ENCODE data around the gene CD248.
A peak's percentile ranks its signal among the peaks of the same experiment; 100 is the strongest.

CD248 gene

DNA sequence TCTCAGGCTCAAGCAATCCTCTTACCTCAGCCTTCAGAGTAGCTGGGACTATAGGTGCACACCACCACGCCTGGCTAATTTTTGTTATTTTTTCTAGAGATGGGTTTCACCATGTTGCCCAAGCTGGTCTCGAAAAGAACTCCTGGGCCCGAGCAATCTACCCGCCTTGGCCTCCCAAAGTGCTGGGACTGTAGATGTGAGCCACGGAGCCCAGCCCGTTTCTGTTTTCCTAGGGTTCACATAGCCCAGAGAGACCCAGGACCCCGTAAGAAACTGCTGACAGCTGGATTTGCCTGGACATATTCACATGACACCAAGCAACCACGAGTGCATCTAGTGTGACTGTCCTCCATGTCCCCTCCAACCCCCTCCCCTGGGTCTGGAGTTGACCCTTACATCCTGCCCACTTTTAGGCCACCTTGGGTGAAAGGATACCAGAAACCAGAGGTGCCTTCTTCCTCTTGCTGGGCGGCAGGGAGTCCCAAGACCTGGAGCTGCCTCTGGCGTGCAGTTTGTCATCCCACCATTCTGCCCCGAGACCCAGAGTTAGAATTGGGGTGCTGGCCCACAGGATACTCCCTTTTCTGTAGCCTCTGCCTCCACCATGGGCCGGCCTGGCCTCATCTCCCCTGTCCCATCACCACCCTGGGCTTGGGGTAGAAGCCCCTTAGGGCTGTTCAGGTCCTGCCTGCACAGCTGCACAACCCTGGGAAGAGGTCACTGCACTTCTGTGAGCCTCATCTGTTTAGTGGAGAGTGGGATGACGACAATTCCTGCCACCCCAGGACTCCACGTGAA lies 23.0 kb upstream of the CD248 start:
- H3K4me3 ChIP-seq (replicated peaks; ENCODE audit: low read depth, low read length): no peak overlapping the region
- no peak for DNase-seq (ENCODE audit: low read depth)
- TF ChIP-seq, protein P1, sequence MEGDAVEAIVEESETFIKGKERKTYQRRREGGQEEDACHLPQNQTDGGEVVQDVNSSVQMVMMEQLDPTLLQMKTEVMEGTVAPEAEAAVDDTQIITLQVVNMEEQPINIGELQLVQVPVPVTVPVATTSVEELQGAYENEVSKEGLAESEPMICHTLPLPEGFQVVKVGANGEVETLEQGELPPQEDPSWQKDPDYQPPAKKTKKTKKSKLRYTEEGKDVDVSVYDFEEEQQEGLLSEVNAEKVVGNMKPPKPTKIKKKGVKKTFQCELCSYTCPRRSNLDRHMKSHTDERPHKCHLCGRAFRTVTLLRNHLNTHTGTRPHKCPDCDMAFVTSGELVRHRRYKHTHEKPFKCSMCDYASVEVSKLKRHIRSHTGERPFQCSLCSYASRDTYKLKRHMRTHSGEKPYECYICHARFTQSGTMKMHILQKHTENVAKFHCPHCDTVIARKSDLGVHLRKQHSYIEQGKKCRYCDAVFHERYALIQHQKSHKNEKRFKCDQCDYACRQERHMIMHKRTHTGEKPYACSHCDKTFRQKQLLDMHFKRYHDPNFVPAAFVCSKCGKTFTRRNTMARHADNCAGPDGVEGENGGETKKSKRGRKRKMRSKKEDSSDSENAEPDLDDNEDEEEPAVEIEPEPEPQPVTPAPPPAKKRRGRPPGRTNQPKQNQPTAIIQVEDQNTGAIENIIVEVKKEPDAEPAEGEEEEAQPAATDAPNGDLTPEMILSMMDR (IDR thresholded peaks at IDR 0.05; ENCODE audit: low read length, missing control alignments): no peak

DNA sequence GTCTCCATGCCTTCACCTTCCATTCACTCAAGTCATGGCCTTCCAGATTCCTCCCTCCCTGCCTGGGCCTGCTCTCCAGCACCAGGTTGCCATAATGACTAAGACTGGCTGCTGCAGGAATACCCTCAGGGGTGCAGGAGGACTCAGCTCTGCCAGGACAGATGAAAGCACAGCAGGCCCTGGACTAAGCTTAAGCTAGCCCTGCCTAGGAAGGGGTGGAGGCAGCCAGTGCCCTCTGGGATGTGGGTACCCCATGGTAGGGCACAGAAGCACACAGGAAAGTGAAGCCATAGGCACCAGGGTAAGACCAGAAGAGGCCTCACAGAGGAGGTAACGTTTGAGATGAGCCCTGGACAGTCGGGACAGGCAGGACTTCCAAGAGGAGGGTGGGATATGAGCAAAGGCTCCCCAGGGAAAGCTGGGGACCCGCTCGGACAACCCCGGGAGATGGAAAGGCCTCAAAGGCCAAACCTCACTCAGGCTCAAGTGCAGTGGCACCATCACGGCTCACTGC lies 22.4 kb upstream of the CD248 start:
- TF ChIP-seq, protein P1 (IDR thresholded peaks at IDR 0.05; ENCODE audit: low read length, missing control alignments): no peak
- no peak overlapping the region for H3K4me3 ChIP-seq (replicated peaks; ENCODE audit: low read depth, low read length)
- DNase-seq (ENCODE audit: low read depth): no peak

DNA sequence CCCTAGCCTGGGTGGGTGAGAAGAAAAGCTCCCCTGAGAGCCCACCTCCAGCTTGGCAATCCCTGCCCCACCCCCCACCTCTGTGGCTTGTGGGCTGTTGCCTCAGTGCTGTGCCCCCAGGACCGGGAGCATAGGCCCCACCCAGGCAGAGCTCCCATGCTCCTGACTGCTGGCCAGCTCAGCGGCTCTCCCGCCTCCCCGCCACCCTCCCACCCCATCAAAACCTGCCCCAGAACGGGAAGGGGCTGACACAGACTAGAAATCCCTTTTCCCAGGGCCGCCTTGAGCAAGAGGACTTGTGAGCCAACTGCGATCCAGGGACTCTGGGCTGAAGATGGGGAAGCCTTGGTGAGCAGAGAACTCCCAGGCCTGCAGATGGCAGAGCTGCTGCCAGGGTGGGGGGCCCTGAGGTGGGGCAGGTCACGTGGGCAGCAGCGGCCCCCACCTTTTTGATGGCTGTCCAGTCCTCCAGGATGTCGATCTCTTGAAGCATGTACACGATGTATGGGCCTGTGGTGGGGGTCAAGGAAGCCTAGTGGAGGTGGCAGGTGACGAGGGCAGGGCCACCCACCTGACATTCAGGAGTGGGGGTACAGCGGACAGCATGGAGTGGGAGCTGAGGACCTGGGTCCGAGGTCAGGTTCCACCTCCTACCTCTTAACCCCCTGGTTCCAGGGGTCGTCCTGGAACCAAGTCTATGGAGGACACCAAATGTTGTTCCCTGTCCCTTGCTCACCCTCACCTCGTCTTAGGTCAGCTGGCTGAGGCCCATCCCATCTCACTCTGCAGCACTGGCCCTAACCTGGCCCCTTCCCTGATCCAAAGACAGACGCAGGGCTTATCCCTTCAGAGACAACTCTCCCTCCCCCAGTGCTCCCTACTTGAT lies 21.7 kb upstream of the CD248 start:
- no peak overlapping the region for H3K4me3 ChIP-seq (replicated peaks; ENCODE audit: low read depth, low read length)
- no peak for DNase-seq (ENCODE audit: low read depth)
- TF ChIP-seq, protein P1 (IDR thresholded peaks at IDR 0.05; ENCODE audit: low read length, missing control alignments): no peak

DNA sequence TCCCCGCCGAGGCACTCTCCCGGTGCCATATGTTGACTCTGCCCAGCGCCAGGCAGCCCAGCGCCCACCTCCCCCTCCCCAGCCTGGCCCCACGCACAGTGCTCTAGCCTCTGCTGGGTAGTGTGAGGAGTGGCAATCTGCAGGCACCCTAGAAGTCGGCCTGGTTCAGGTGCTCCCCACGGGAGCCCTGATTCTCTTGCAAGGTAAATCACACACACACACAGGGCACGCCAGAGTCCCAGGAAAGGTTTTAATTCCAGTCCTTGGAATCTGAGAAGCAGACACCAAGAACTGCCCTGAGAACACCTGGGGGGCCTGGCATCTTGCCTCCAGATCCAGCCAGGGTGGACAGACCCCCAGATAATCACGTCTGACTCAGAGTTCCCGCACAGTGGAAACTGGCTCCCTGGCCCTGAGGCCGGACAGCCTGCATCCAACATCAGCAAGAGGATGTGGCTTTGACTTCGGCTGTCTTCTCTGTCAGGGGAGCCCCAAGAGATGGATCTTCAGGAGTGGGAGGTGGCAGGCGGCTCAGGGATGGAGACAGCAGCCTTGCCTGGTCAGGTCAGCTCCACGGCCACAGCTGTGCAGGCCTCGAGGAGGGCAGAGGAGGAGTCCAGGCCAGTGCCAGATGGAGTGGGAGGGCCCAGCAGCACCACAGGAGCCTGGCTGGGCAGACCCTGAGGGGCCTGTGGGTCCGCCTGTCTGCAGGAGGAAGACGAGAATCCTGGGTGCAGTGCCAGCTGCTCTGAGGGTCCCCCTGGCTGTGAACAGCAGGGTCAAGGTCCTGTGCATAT lies 20.5 kb upstream of the CD248 start:
- DNase-seq (ENCODE audit: low read depth): no peak
- TF ChIP-seq, protein P1 (IDR thresholded peaks at IDR 0.05; ENCODE audit: low read length, missing control alignments): no peak
- no peak overlapping the region for H3K4me3 ChIP-seq (replicated peaks; ENCODE audit: low read depth, low read length)

DNA sequence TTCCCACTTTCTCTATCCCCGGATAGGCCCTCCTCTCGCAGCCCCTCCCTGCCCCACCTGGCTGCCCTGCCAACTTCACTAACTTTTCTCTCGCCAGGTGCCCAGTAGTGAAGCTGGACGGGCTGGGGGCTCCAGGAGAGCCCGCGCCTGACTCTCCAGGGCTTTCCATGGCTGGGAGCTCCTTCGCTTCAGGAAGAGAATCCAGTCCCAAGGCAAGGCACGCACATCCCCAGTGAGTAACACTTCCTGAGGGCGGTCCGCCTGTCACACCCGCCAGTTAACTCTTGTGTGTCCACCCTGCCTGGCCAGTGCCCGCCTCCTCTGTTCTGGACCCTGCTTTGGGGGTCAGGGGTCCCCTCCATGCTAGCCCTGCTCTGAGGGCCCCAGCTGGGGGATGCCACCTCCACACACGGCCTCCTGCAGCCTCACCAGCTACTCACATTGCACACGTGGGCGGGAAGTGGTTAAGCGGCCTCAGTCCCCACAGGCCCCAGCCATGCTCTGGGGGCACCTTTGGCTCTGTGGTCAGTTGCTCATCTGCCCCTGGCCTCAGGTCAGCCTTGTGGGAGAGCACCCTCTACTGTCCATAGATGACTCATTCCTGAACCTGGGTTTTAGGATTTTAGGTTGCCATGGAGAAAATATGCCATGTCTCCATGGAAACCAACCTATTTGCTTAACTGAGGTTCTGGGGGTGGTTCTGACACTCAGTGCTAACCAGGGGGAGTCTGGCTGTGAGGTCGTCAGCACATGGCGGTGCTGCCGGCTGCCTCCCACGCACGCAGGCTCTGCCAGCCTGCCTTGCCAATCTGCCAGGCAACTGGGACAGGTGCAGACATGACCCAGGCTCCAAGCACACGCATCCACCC lies 19.6 kb upstream of the CD248 start, which contains the start of gene RIN1:
RIN1 (minus strand) TSS at position 201 of the 869 bp plus-strand sequence; CDS start at position 169, 32 bp downstream.
- TF ChIP-seq, protein P1 (IDR thresholded peaks at IDR 0.05; ENCODE audit: low read length, missing control alignments): peak; percentile 38
- H3K4me3 ChIP-seq (replicated peaks; ENCODE audit: low read depth, low read length): peak within 1 kb of the TSS; percentile 79
- DNase-seq (ENCODE audit: low read depth): peak; percentile 96

All from fibroblast of pulmonary artery (primary cell).